Transverse colon (tissue), 4 donors: ENCODE measurements around the gene GMPR.

Source experiments
- CTCF ChIP-seq, 5 experiments: fragments of 200-600 bp in 3 of 5; fragments of 450-650 bp in 2 of 5; sonication (generic) in 3 of 5; IDR thresholded peaks; 1 replicate in 2 of 5; 2 replicates in 3 of 5; pipeline ENCODE4 v1.5.1; 2016 to 2017; ENCODE audit warnings: antibody characterized with exemption in 5 of 5, inconsistent platforms in 3 of 5, mild to moderate bottlenecking in 2 of 5, moderate library complexity in 1 of 5
- EP300 ChIP-seq: sonication (generic); formaldehyde crosslinking; IDR thresholded peaks from one replicate; pipeline ENCODE4 v1.6.1; 2017; ENCODE audit warnings: antibody characterized with exemption, low read depth
- POLR2A ChIP-seq: fragments of 450-650 bp; IDR thresholded peaks from one replicate; pipeline ENCODE4 v1.6.1; 2016; ENCODE audit warnings: antibody characterized with exemption, mild to moderate bottlenecking, moderate library complexity
- POLR2AphosphoS5 ChIP-seq, 3 donors: sonication (generic); formaldehyde crosslinking; IDR thresholded peaks; one replicate each; pipeline ENCODE4 v1.6.1; 2016; ENCODE audit warnings: antibody characterized with exemption in 3 of 3

DNA sequence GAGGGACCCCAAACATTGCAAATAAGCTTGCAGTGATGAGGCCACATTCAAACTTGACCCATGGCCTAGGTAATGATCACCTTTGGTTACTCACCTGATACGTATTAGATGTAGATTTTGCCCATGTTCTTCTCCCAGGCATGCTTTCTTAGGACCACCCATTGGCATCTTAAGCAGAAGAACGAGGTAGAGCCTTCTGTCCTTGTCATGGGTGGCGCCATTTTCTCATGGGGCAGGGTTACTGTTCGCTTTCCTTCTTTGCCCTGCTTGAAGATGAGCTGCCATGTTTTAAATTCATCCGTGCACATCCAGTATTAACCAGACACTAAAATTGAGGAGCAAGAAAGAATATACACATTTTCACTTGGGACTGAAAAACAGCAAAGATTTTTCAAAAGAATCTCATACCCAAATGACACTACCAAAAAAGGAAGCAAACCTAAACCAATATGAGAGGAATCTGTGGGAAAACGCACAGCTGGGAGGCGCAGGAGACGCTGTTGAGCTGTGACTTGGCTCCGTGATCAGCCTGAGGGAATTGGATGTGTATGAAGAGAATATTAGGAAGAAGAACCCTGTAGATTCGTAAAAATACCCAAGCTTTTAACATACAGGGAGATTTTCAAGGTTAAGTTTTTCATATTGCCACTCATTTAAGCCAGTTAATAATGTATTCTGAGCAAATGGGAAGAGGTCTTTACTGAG lies 36.6 kb downstream of the GMPR start:
- TF ChIP-seq POLR2A (no peak), CTCF (IDR thresholded peaks at IDR 0.05) (no peak), POLR2AphosphoS5 (IDR thresholded peaks at IDR 0.05) (no peak), EP300 (no peak)
